ENCODE measurements around the gene COPS7A. TPM values are rescaled to one million over a fixed set of nuclear protein-coding genes. Genes with fewer than 3 reads are reported as not detected.

Gene COPS7A
- polyA plus RNA-seq, 3 donors, result 70.1 to 77.1 (median 72.3) TPM

- Mint-ChIP-seq H3K4me1 (peaks cover 60% of the 10 kb centered on the region), H3K9me3 (peaks cover 0 to 12% (median 6%) of the 10 kb centered on the region in 7 donors), H3K27me3 (ENCODE audit: low read depth in 3 of 3) (peaks cover 59 to 81% (median 77%) of the 10 kb centered on the region in 3 donors), H3K36me3 (peaks cover 8 to 22% of the 10 kb centered on the region in 2 donors), H3K27ac (no peak overlapping the region), H3K4me3 (peak overlapping the region in 1 of 2 donors; percentile 11)
- no peaks in the 10 kb centered on the region for H3K79me2 ChIP-seq (ENCODE audit: insufficient read depth, low read length)
- no peaks in the 10 kb centered on the region for H3K36me3 ChIP-seq (replicated peaks in 1 of 2; ENCODE audit: control insufficient read depth in 1 of 2, insufficient read depth in 2 of 2, low read length in 2 of 2)
- peaks cover 0 to 16% of the 10 kb centered on the region in 2 donors for H3K9me3 ChIP-seq (replicated peaks in 1 of 2; ENCODE audit: control insufficient read depth in 1 of 2, insufficient read depth in 1 of 2, low read length in 2 of 2)
- peaks cover 42 to 62% of the 10 kb centered on the region in 2 donors for H3K4me1 ChIP-seq (ENCODE audit: control insufficient read depth in 1 of 2, insufficient read depth in 2 of 2, low read length in 2 of 2)
- no peak overlapping the region for H3K4me3 ChIP-seq (replicated peaks in 1 of 3; ENCODE audit: low read depth in 2 of 3, low read length in 3 of 3)
- no peak for TF ChIP-seq CTCF (IDR thresholded peaks at IDR 0.05)
- 0% methylated on average over 2 of the region's 4 CpGs for WGBS (ENCODE audit: insufficient coverage)
- H3K27ac ChIP-seq (ENCODE audit: low read depth in 1 of 2, low read length in 2 of 2), result no peak overlapping the region
- H3K27me3 ChIP-seq (ENCODE audit: control insufficient read depth in 2 of 2, insufficient read depth in 2 of 2, low read length in 2 of 2), result peaks cover 30 to 69% of the 10 kb centered on the region in 2 donors
- no peaks in the 10 kb centered on the region for H4K20me1 ChIP-seq (ENCODE audit: insufficient read depth, low read length)
- no peak overlapping the region for H2AFZ ChIP-seq (ENCODE audit: insufficient read depth, low read depth, low read length, poor library complexity, severe bottlenecking)
- no peak overlapping the region for H3K4me2 ChIP-seq (replicated peaks; ENCODE audit: extremely low read depth, low read length, poor library complexity, severe bottlenecking)
- intact Hi-C loops (cut with micrococcal nuclease), result no loop called here
- H3K9ac ChIP-seq (ENCODE audit: insufficient read depth, low read length, poor library complexity, severe bottlenecking), result no peak overlapping the region
- no peak for DNase-seq
These were observed 45.8 kb downstream of the COPS7A start for GRCh38 chr12:6769666-6770065.

GRCh38 chr12:6770094-6770493 lies 46.2 kb downstream of the COPS7A start:
- Histone ChIP-seq H3K9me3 (replicated peaks in 1 of 2; ENCODE audit: control insufficient read depth in 1 of 2, insufficient read depth in 1 of 2, low read length in 2 of 2) (peaks cover 0 to 17% of the 10 kb centered on the region in 2 donors), H3K36me3 (replicated peaks in 1 of 2; ENCODE audit: control insufficient read depth in 1 of 2, insufficient read depth in 2 of 2, low read length in 2 of 2) (no peaks in the 10 kb centered on the region), H3K79me2 (ENCODE audit: insufficient read depth, low read length) (no peaks in the 10 kb centered on the region), H3K4me1 (ENCODE audit: control insufficient read depth in 1 of 2, insufficient read depth in 2 of 2, low read length in 2 of 2) (peaks cover 38 to 59% of the 10 kb centered on the region in 2 donors), H3K27ac (ENCODE audit: low read depth in 1 of 2, low read length in 2 of 2) (no peak overlapping the region), H2AFZ (ENCODE audit: insufficient read depth, low read depth, low read length, poor library complexity, severe bottlenecking) (no peak overlapping the region), H3K4me2 (replicated peaks; ENCODE audit: extremely low read depth, low read length, poor library complexity, severe bottlenecking) (no peak overlapping the region), H4K20me1 (ENCODE audit: insufficient read depth, low read length) (no peaks in the 10 kb centered on the region), H3K4me3 (replicated peaks in 1 of 3; ENCODE audit: low read depth in 2 of 3, low read length in 3 of 3) (no peak overlapping the region), H3K9ac (ENCODE audit: insufficient read depth, low read length, poor library complexity, severe bottlenecking) (no peak overlapping the region), H3K27me3 (ENCODE audit: control insufficient read depth in 2 of 2, insufficient read depth in 2 of 2, low read length in 2 of 2) (peaks cover 25 to 69% of the 10 kb centered on the region in 2 donors)
- no peak for TF ChIP-seq CTCF (IDR thresholded peaks at IDR 0.05)
- Mint-ChIP-seq H3K9me3 (peaks cover 0 to 14% (median 5%) of the 10 kb centered on the region in 7 donors), H3K27ac (no peak overlapping the region), H3K36me3 (peaks cover 8 to 24% of the 10 kb centered on the region in 2 donors), H3K4me1 (peaks cover 57% of the 10 kb centered on the region), H3K27me3 (ENCODE audit: low read depth in 3 of 3) (peaks cover 60 to 82% (median 78%) of the 10 kb centered on the region in 3 donors), H3K4me3 (no peak overlapping the region)
- DNase-seq, result no peak
- intact Hi-C loops (cut with micrococcal nuclease), result no loop called here
- no CpG with 5 or more reads among the region's 12 CpGs for WGBS (ENCODE audit: insufficient coverage)

Measured in CD14-positive monocyte (primary cell).